Activated T-helper 2 cell treated with anti-CD3 and anti-CD28 coated beads, Interferon-gamma antibody, Interleukin-2, Interleukin-4, amounts not matched to agents 10 μg/mL and 5 μg/mL and 100 μg/mL, durations not matched to agents 14 hours and 24 hours and 36 hours (primary cell): ENCODE measurements around the gene CLEC4G. TPM values are rescaled to one million over a fixed set of nuclear protein-coding genes. Genes with fewer than 3 reads are reported as not detected.
A peak's percentile ranks its signal among the peaks of the same experiment; 100 is the strongest.
"Not testable (repeated sequence)": the region's sequence is repeated elsewhere in the genome, so short reads cannot be mapped to it uniquely, and the experiment has no call there.

Source experiments
- DNase-seq: peaks from one replicate; pipeline ENCODE4 v3.0.0; 2021; ENCODE audit warnings: low spot score
- H3K27ac Mint-ChIP-seq: one replicate; pipeline ENCODE4 v1.8.0; 2021; ENCODE audit warnings: mixed read lengths
- H3K27me3 Mint-ChIP-seq: one replicate; pipeline ENCODE4 v1.8.0; 2021; ENCODE audit warnings: low read depth, mixed read lengths
- H3K36me3 Mint-ChIP-seq: one replicate; pipeline ENCODE4 v1.8.0; 2021; ENCODE audit warnings: low read depth, mixed read lengths
- H3K4me1 Mint-ChIP-seq: one replicate; pipeline ENCODE4 v1.8.0; 2021; ENCODE audit warnings: low read depth, mixed read lengths
- H3K4me3 Mint-ChIP-seq: one replicate; pipeline ENCODE4 v1.8.0; 2021; ENCODE audit warnings: low read depth, mild to moderate bottlenecking, moderate library complexity, mixed read lengths
- H3K9me3 Mint-ChIP-seq: one replicate; pipeline ENCODE4 v1.8.0; 2021; ENCODE audit warnings: mixed read lengths
- intact Hi-C: fragments of 100-400 bp; cut with micrococcal nuclease; formaldehyde crosslinking; loops from one replicate; pipeline ENCODE4 v1.15.1; 2023
- total RNA-seq: library from RNA; stranded (reverse); gene quantifications from 2 replicates; pipeline ENCODE4 v1.2.3, GENCODE V29; 2022

Gene CLEC4G
- total RNA-seq, result not detected in 2 replicates

- intact Hi-C loops, result no loop called here
- H3K4me3 Mint-ChIP-seq, result no peak within 1 kb of the TSS
- no peak for DNase-seq
- no peak within 1 kb of the TSS for H3K27ac Mint-ChIP-seq
- H3K36me3 Mint-ChIP-seq, result no peaks in the 10 kb centered on the region
- no peaks in the 10 kb centered on the region for H3K9me3 Mint-ChIP-seq
- peaks cover 65% of the 10 kb centered on the region for H3K27me3 Mint-ChIP-seq
- H3K4me1 Mint-ChIP-seq, result no peaks in the 10 kb centered on the region
These were observed at the start of gene CLEC4G for GRCh38 chr19:7732045-7732444. CLEC4G (minus strand) TSS chr19:7732110; CDS start chr19:7732102, 8 bp downstream.

DNA sequence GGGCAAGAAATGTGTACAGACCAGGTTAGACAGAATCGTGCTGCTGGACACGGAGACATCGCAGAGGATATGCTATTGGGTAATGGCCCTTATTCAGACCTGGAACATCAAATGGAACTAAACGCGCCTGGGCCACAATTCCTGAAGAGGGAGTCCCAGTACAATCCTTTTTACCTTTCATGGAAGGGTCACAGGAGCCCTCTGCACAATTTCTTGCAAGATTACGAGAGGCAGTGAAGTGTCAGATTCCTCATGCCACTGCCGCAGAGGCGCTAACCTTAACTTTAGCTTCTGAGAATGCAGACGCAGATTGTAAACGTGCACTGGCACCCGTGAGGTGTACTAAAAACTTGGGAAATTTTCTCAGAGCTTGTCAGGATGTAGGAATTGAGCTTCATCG is 49.2 kb upstream of the CLEC4G start:
- peaks cover 3% of the 10 kb centered on the region for H3K9me3 Mint-ChIP-seq
- H3K27me3 Mint-ChIP-seq, result peaks cover 31% of the 10 kb centered on the region
- H3K36me3 Mint-ChIP-seq, result no peaks in the 10 kb centered on the region
- H3K27ac Mint-ChIP-seq, result no peak overlapping the region
- no peaks in the 10 kb centered on the region for H3K4me1 Mint-ChIP-seq
- H3K4me3 Mint-ChIP-seq, result no peak overlapping the region
- no peak for DNase-seq
- intact Hi-C loops, result no loop called here

DNA sequence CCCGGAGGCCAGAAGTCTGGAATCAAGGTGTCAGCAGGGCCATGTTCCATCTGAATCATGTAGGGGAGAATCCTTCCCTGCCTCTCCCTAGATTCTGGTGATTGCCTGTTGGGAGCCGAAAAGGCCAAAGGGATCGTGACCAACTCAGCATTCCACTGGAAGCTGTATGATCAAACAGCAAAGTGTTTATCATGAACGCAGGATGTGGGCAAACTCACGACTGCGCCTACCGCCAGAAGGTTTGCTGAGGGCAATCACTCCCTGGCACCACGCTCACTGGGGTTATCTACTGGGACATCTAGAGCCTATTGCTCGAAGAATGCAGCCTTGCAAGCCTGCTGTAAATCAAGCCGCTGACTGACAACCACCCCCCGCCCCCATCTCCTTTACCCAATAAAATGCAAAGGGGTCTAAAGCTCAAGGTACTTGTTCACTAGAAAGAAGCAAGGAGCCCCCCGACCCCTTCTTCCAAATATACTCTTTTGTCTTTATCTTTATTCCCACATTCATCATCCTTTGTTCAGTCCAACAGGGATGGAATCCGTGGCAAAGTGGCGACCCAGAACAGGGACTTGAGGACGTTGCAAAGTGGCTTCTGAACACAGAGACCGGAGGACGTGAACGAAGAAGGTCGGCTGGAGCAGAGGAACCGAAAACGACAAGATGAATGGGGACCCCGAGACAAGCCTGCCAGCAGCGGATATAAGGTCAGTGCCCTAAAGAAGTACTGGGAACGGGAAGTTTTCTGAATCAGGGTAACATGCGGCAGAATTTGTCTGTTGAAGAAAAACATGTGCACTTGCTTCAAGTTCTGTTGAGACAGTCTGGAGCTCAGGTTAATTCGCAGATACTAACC is 47.9 kb upstream of the CLEC4G start:
- Mint-ChIP-seq H3K36me3 (no peaks in the 10 kb centered on the region), H3K4me3 (no peak overlapping the region), H3K27ac (no peak overlapping the region), H3K27me3 (peaks cover 31% of the 10 kb centered on the region), H3K4me1 (no peaks in the 10 kb centered on the region), H3K9me3 (no peaks in the 10 kb centered on the region)
- DNase-seq, result no peak
- intact Hi-C loops, result no loop called here

DNA sequence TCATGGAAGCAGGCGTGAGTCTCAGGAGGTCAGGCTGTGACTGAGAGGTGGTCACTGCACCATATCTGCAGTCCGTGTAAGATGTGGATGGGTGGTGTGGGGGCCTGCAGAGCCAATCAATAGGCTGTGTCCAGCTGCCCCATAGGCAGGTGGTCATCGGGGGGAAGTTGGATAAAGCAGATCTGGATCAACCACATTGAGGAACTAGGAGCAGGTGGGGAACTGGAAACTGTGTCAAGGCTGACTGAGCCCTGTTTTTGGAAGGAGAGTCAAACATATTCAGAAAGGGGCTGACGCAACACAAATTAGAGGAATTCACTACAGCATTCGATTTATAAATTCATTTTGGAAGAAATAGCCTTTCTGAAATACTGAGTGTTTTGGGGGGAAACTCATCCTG is 46.2 kb upstream of the CLEC4G start:
- no peaks in the 10 kb centered on the region for H3K36me3 Mint-ChIP-seq
- no peak overlapping the region for H3K4me3 Mint-ChIP-seq
- H3K9me3 Mint-ChIP-seq, result no peaks in the 10 kb centered on the region
- intact Hi-C loops, result no loop called here
- H3K4me1 Mint-ChIP-seq, result no peaks in the 10 kb centered on the region
- DNase-seq, result no peak
- peaks cover 16% of the 10 kb centered on the region for H3K27me3 Mint-ChIP-seq
- H3K27ac Mint-ChIP-seq, result no peak overlapping the region

- no peak for DNase-seq
- Mint-ChIP-seq H3K27me3 (peaks cover 15% of the 10 kb centered on the region), H3K4me1 (peaks cover 14% of the 10 kb centered on the region), H3K4me3 (no peak overlapping the region), H3K9me3 (no peaks in the 10 kb centered on the region), H3K27ac (no peak overlapping the region), H3K36me3 (no peaks in the 10 kb centered on the region)
- intact Hi-C loops, result no loop called here
These were observed 43.9 kb upstream of the CLEC4G start for GRCh38 chr19:7775761-7776160.

DNA sequence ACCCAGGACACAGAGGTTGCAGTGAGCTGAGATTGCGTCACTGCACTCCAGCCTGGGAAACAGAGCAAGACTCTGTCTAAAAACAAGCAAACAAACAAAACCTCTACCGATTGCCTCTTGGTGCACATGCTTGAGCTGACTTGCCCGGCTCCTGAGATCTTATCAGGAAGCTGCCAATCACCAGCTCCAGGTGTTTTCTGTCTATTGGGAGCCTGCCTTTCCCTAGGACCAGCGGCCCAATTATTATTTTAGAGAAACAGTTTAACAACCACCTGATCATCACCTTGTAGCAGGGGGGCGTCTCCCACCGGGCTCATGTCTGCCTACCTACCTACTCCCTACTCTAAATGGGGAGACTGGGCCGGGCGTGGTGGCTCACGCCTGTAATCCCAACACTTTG is 41.9 kb upstream of the CLEC4G start:
- Mint-ChIP-seq H3K36me3 (no peaks in the 10 kb centered on the region), H3K4me3 (no peak overlapping the region)
- no peak for DNase-seq

GRCh38 chr19:7772752-7773291 is 40.9 kb upstream of the CLEC4G start:
- H3K27me3 Mint-ChIP-seq, result peaks cover 23% of the 10 kb centered on the region

More for the DNA sequence above, 41.9 kb upstream of the CLEC4G start:
- no peaks in the 10 kb centered on the region for H3K9me3 Mint-ChIP-seq
- peaks cover 16% of the 10 kb centered on the region for H3K27me3 Mint-ChIP-seq
- H3K27ac Mint-ChIP-seq, result no peak overlapping the region
- intact Hi-C loops, result loop anchor here (2.0 kb wide), 1 partner anchor 33 kb away; no protein-coding TSS in a partner anchor
- peaks cover 14% of the 10 kb centered on the region for H3K4me1 Mint-ChIP-seq

GRCh38 chr19:7771072-7771471 is 39.2 kb upstream of the CLEC4G start:
- no peak overlapping the region for H3K4me3 Mint-ChIP-seq
- H3K4me1 Mint-ChIP-seq, result peaks cover 14% of the 10 kb centered on the region
- intact Hi-C loops, result no loop called here
- H3K9me3 Mint-ChIP-seq, result no peaks in the 10 kb centered on the region
- H3K27me3 Mint-ChIP-seq, result peaks cover 23% of the 10 kb centered on the region
- DNase-seq, result no peak
- H3K27ac Mint-ChIP-seq, result no peak overlapping the region
- no peaks in the 10 kb centered on the region for H3K36me3 Mint-ChIP-seq

More at GRCh38 chr19:7772752-7773291, 40.9 kb upstream of the CLEC4G start:
- no peaks in the 10 kb centered on the region for H3K36me3 Mint-ChIP-seq
- intact Hi-C loops, result loop anchor here (1.0 to 2.0 kb wide), 2 partner anchors 22 to 34 kb away; no protein-coding TSS in a partner anchor
- no peak for DNase-seq
- H3K9me3 Mint-ChIP-seq, result no peaks in the 10 kb centered on the region
- H3K4me1 Mint-ChIP-seq, result peaks cover 14% of the 10 kb centered on the region
- H3K4me3 Mint-ChIP-seq, result no peak overlapping the region
- H3K27ac Mint-ChIP-seq, result peak overlapping the region; percentile 43

DNA sequence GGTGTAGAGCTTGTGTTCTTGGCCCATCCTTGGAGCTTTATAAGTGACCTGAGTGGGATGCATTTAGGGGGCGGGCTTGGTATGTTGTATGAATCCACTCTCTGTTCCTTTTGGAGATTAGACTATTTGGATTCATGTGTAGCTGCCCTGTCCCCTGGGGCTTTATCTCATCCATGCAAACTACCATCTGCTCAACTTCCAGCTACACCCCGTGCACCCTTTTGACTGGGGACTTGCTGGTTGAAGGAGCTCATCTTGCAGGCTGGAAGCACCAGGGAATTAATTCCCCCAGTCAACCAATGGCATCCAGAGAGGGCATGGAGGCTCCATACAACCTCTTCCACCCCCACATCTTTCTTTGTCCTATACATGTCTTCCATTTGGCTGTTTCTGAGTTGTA is 37.3 kb upstream of the CLEC4G start:
- no peak overlapping the region for H3K4me3 Mint-ChIP-seq
- no peak for DNase-seq
- no peaks in the 10 kb centered on the region for H3K9me3 Mint-ChIP-seq
- H3K4me1 Mint-ChIP-seq, result peaks cover 14% of the 10 kb centered on the region
- H3K27ac Mint-ChIP-seq, result no peak overlapping the region
- intact Hi-C loops, result no loop called here
- H3K36me3 Mint-ChIP-seq, result no peaks in the 10 kb centered on the region
- peaks cover 19% of the 10 kb centered on the region for H3K27me3 Mint-ChIP-seq

DNA sequence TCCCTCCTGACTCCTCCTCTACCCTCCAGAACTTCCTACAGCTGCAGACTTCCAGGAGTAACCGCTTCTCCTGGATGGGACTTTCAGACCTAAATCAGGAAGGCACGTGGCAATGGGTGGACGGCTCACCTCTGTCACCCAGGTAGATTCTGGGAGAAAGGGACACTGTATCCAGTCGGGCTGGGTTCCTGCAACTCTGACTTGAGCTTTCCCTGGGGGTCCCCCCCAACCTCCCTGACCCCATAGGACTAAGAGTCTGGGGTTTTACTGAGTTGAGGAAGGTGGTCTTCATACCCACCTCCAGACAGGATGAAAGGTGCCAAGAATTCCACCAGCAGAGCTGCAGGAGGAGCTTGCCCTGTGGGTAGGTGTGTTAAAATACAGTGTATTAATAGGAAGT is 35.6 kb upstream of the CLEC4G start:
- no peak overlapping the region for H3K27ac Mint-ChIP-seq
- DNase-seq, result no peak
- intact Hi-C loops, result no loop called here
- no peak overlapping the region for H3K4me3 Mint-ChIP-seq
- no peaks in the 10 kb centered on the region for H3K9me3 Mint-ChIP-seq
- peaks cover 9% of the 10 kb centered on the region for H3K4me1 Mint-ChIP-seq
- no peaks in the 10 kb centered on the region for H3K36me3 Mint-ChIP-seq
- H3K27me3 Mint-ChIP-seq, result peaks cover 22% of the 10 kb centered on the region

- peaks cover 20% of the 10 kb centered on the region for H3K27me3 Mint-ChIP-seq
- no peak for DNase-seq
- no peak overlapping the region for H3K27ac Mint-ChIP-seq
- H3K4me1 Mint-ChIP-seq, result peaks cover 3% of the 10 kb centered on the region
- H3K36me3 Mint-ChIP-seq, result no peaks in the 10 kb centered on the region
- no peaks in the 10 kb centered on the region for H3K9me3 Mint-ChIP-seq
- intact Hi-C loops, result no loop called here
- H3K4me3 Mint-ChIP-seq, result no peak overlapping the region
These were observed 34.6 kb upstream of the CLEC4G start for GRCh38 chr19:7766535-7766934.

- H3K36me3 Mint-ChIP-seq, intact Hi-C loops, H3K4me3 Mint-ChIP-seq, H3K9me3 Mint-ChIP-seq, H3K4me1 Mint-ChIP-seq, DNase-seq, H3K27ac Mint-ChIP-seq: not testable (repeated sequence)
- H3K27me3 Mint-ChIP-seq, result peaks cover 14% of the 10 kb centered on the region
These were observed 33.1 kb upstream of the CLEC4G start for GRCh38 chr19:7765043-7765442.

- peaks cover 14% of the 10 kb centered on the region for H3K9me3 Mint-ChIP-seq
- peaks cover 14% of the 10 kb centered on the region for H3K27me3 Mint-ChIP-seq
- intact Hi-C loops, DNase-seq, H3K4me3 Mint-ChIP-seq, H3K27ac Mint-ChIP-seq, H3K36me3 Mint-ChIP-seq, H3K4me1 Mint-ChIP-seq: not testable (repeated sequence)
These were observed 32.2 kb upstream of the CLEC4G start for GRCh38 chr19:7764157-7764556.
